ENCODE data around the gene MEIOB.

Gene MEIOB

DNA sequence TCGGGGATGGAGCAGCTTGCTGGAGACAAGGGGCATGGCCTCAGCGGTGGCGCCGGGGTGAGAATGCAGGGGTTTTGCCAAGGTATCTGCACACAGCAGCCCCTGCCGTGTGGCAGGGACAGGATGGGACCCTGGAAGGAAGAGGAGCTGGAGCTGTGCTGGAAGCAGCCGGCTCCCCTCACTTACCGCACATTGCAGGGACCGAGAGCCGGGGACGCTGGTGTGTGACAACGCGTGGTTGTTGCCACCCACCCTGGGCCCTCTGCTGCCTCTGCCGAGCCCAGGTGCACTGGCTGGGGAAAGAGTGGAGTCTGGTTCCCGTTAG lies 86.2 kb downstream of the MEIOB start:
- DNase-seq: no peak

DNA sequence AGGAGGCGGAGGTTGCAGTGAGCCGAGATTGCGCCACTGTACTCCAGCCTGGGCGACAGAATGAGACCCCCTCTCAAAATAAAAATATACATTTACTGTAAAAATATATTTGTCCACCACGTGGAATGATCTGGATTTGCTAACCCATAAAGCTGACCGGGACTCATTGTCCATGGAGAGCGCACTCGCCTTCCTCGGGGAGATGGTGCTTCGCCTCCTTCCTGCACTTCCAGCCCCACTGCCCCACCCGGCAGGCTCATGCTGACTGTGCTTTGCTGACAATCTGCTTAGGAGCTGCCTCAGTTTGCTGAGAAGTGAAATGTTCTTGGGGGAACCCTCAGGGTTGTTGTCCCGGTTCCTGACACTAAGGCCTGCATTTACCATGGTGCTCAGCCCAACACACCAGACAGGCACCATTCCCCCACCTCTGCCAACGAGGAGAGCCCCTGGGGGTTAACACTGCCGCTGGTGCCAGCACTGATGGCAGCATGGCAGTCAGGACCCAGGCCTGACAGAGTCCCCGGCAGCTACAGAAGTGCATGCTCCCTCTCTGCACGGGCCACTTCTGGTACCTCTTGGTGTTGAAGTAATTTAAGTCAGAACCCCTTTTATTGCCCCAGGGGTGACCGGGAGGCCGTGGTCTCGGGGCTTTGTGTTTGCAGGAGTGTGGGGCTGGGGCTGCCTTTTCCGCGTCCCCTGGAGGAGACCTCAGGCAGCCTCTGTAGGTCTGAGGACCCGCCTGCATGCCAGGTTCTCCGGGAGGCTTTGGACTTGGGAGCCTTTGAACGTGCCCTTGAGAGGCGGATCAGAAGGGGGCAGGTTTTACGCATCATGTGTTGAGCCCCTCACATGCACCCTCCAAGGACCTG lies 86.8 kb downstream of the MEIOB start:
- no peak for DNase-seq

Measured in NCI-H1105 treated with DMSO at 0.1 percent for 48 hours (cell line).